Endothelial cell of umbilical vein (primary cell): Measurements from ENCODE around the gene ZNF462. TPM values are rescaled to one million over a fixed set of nuclear protein-coding genes. Genes with fewer than 3 reads are reported as not detected.

ENCODE experiments used
- BruUV-seq: library from RNA; stranded (reverse); fragments of 400-500 nt; replicated peaks from 2 replicates; lab custom pipeline; 2021; lab: Mats Ljungman, UMichigan
- CTCF ChIA-PET: fragments of 300-600, 350-600 bp; sonication (Branson Sonifier 250); formaldehyde crosslinking; loops from one replicate; lab custom pipeline; 2021; ENCODE audit warnings: antibody characterized with exemption, inconsistent platforms; lab: Charles Lee
- POLR2A ChIA-PET: fragments of 300-600, 350-600 bp; sonication (Branson Sonifier 250); formaldehyde crosslinking; loops from one replicate; lab custom pipeline; 2021; ENCODE audit warnings: antibody characterized with exemption, inconsistent platforms; lab: Charles Lee
- DNase-seq: peaks from one replicate; pipeline ENCODE4 v3.0.0-alpha.2; 2011; ENCODE audit warnings: low read depth, low spot score
- FAIRE-seq: peaks from 2 replicates; lab custom pipeline; 2011; peaks lifted over from hg19 to GRCh38; lab: Jason Lieb, UNC
- H2AFZ ChIP-seq: 2 replicates; pipeline ENCODE4 v1.6.0; 2012; ENCODE audit warnings: low read depth, low read length, control low read depth, inconsistent platforms
- H3K27ac ChIP-seq: 2 replicates; pipeline ENCODE4 v1.5.1; 2011; ENCODE audit warnings: low read depth, mild to moderate bottlenecking, control low read depth, low read length, moderate library complexity; ENCODE audit not compliant: insufficient read depth
- H3K27me3 ChIP-seq, 2 experiments: 2 replicates each; pipeline versions ENCODE4 v1.6.0 to v1.6.1; 2011; ENCODE audit warnings: low read length in 2 of 2, mixed read lengths in 1 of 2; ENCODE audit not compliant: control insufficient read depth in 2 of 2, insufficient read depth in 2 of 2
- H3K36me3 ChIP-seq, 2 experiments: 2 replicates in 1 of 2; 3 replicates in 1 of 2; pipeline ENCODE4 v1.5.1; 2011; ENCODE audit warnings: low read length in 2 of 2, mild to moderate bottlenecking in 1 of 2, moderate library complexity in 1 of 2; ENCODE audit not compliant: control insufficient read depth in 2 of 2, insufficient read depth in 2 of 2; ENCODE audit errors: extremely low read depth in 1 of 2
- H3K4me1 ChIP-seq: 3 replicates; pipeline ENCODE4 v1.5.1; 2011; ENCODE audit warnings: mild to moderate bottlenecking, low read length; ENCODE audit not compliant: control insufficient read depth, insufficient read depth; ENCODE audit errors: extremely low read depth
- H3K4me2 ChIP-seq: 2 replicates; pipeline ENCODE4 v1.6.1; 2011; ENCODE audit warnings: low read length, control low read depth, mixed read lengths; ENCODE audit not compliant: insufficient read depth
- H3K4me3 ChIP-seq, 3 experiments: fragments of 200-600 bp in 1 of 3; sonication (generic), shearing (Covaris generic) in 1 of 3; replicated peaks in 1 of 3; 2 replicates each; pipeline ENCODE4 v1.5.1; 2011 to 2016; ENCODE audit warnings: control low read depth in 3 of 3, low read length in 3 of 3, mild to moderate bottlenecking in 2 of 3, inconsistent platforms in 1 of 3, low read depth in 1 of 3, moderate library complexity in 1 of 3; ENCODE audit not compliant: insufficient read depth in 1 of 3
- H3K79me2 ChIP-seq: 2 replicates; pipeline ENCODE4 v1.6.0; 2012; ENCODE audit warnings: low read length, inconsistent platforms; ENCODE audit not compliant: control insufficient read depth, insufficient read depth
- H3K9ac ChIP-seq: replicated peaks from 2 replicates; pipeline ENCODE3; 2011; ENCODE audit warnings: low read length, control low read depth; ENCODE audit not compliant: insufficient read depth; ENCODE audit errors: extremely low read depth
- H3K9me1 ChIP-seq: replicated peaks from 3 replicates; pipeline ENCODE4 v1.6.0; 2011; ENCODE audit warnings: mild to moderate bottlenecking, low read length; ENCODE audit not compliant: control insufficient read depth, insufficient read depth; ENCODE audit errors: extremely low read depth
- H3K9me3 ChIP-seq: replicated peaks from 2 replicates; pipeline ENCODE4 v1.5.1; 2012; ENCODE audit warnings: low read length, inconsistent platforms; ENCODE audit not compliant: control insufficient read depth, insufficient read depth
- H4K20me1 ChIP-seq: replicated peaks from 2 replicates; pipeline ENCODE3; 2011; ENCODE audit warnings: mild to moderate bottlenecking, low read length; ENCODE audit not compliant: control insufficient read depth, insufficient read depth; ENCODE audit errors: extremely low read depth
- EZH2 ChIP-seq: IDR thresholded peaks from 2 replicates; pipeline ENCODE4 v1.6.1; 2012; ENCODE audit warnings: borderline replicate concordance, low read depth, mild to moderate bottlenecking, moderate library complexity, low read length, inconsistent platforms; ENCODE audit not compliant: severe bottlenecking
- FOS ChIP-seq: IDR thresholded peaks from 2 replicates; pipeline ENCODE4 v1.6.1; 2011; ENCODE audit warnings: mild to moderate bottlenecking, low read length, moderate library complexity, borderline replicate concordance; ENCODE audit not compliant: insufficient read depth
- GATA2 ChIP-seq: IDR thresholded peaks from 2 replicates; pipeline ENCODE4 v1.7.0; 2011; ENCODE audit warnings: low read depth, mild to moderate bottlenecking, moderate library complexity, mixed read lengths, low read length; ENCODE audit not compliant: insufficient read length, insufficient read depth
- JUN ChIP-seq: IDR thresholded peaks from 2 replicates; pipeline ENCODE4 v1.6.1; 2011; ENCODE audit warnings: borderline replicate concordance, low read depth; ENCODE audit not compliant: insufficient read length, insufficient read depth
- MAX ChIP-seq: IDR thresholded peaks from 2 replicates; pipeline ENCODE4 v1.6.1; 2011; ENCODE audit not compliant: insufficient read depth, insufficient read length
- MYC ChIP-seq: IDR thresholded peaks from one replicate; pipeline ENCODE4 v1.6.1; 2011; ENCODE audit warnings: mild to moderate bottlenecking, low read depth, low read length
- POLR2A ChIP-seq: IDR thresholded peaks from 2 replicates; pipeline ENCODE4 v1.6.1; 2012; ENCODE audit warnings: low read depth, mild to moderate bottlenecking, control low read depth, low read length
- POLR2AphosphoS5 ChIP-seq: IDR thresholded peaks from 2 replicates; pipeline ENCODE4 v1.6.1; 2012; ENCODE audit warnings: low read depth, mild to moderate bottlenecking, control low read depth, low read length, moderate library complexity; ENCODE audit not compliant: insufficient read depth
- dilution Hi-C: fragments of 300-500 bp; cut with MboI; formaldehyde crosslinking; loops from one replicate; pipeline ENCODE4 v1.15.0; 2019; ENCODE audit warnings: low sequenced_read_pairs; ENCODE audit not compliant: extremely low pct_ligation_motif_present
- intact Hi-C: fragments of 100-400 bp; cut with micrococcal nuclease; formaldehyde crosslinking; loops from one replicate; pipeline ENCODE4 v1.10.0; 2022
- polyA plus RNA-seq, 4 experiments: library from polyadenylated mRNA; depleted of rRNA in 3 of 4; stranded (reverse) in 3 of 4; unstranded in 1 of 4; fragments of >200 nt; gene quantifications; 2 replicates each; pipeline versions ENCODE4 v1.2.1 to v1.2.3, GENCODE V29; 2011 to 2012; ENCODE audit warnings: missing spikeins in 1 of 4
- total RNA-seq: library from RNA; stranded (reverse); gene quantifications from 2 replicates; pipeline ENCODE4 v1.2.3, GENCODE V29; 2021

The ZNF462 gene
- total and polyA plus RNA-seq, 2 donors (not counting 3 experiments of a cell fraction or from before 2014, with no cell fraction given), result 6.2 to 24.7 TPM

GRCh38 chr9:106868087-106868486 lies 5.1 kb downstream of the ZNF462 start:
- no peak overlapping the region for H3K4me2 ChIP-seq
- no peaks in the 10 kb centered on the region for H3K9me3 ChIP-seq
- H4K20me1 ChIP-seq, result no peaks in the 10 kb centered on the region
- no peak overlapping the region for H3K4me3 ChIP-seq
- peaks cover 3% of the 10 kb centered on the region for H3K4me1 ChIP-seq
- H3K79me2 ChIP-seq, result no peaks in the 10 kb centered on the region
- intact Hi-C loops, result loop anchor here (1.0 kb wide), 1 partner anchor 8 kb away; no protein-coding TSS in a partner anchor
- FAIRE-seq, result no peak
- TF ChIP-seq FOS (no peak), POLR2AphosphoS5 (no peak), EZH2 (no peak), MAX (no peak), POLR2A (no peak), MYC (no peak), GATA2 (no peak), JUN (no peak)
- CTCF ChIA-PET, result no interaction called here
- H3K36me3 ChIP-seq, result no peaks in the 10 kb centered on the region
- no peaks in the 10 kb centered on the region for H3K27me3 ChIP-seq
- H2AFZ ChIP-seq, result no peak overlapping the region
- POLR2A ChIA-PET, result no interaction called here
- H3K9ac ChIP-seq, result no peak overlapping the region
- dilution Hi-C loops, result no loop called here
- no peak for DNase-seq
- no peak overlapping the region for H3K27ac ChIP-seq
- no peaks in the 10 kb centered on the region for H3K9me1 ChIP-seq
- BruUV-seq, result no TSS peak

- H3K36me3 ChIP-seq, result no peaks in the 10 kb centered on the region
- H3K27ac ChIP-seq, result no peak overlapping the region
- no peaks in the 10 kb centered on the region for H3K9me3 ChIP-seq
- H3K4me2 ChIP-seq, result no peak overlapping the region
- no peak overlapping the region for H3K4me3 ChIP-seq
- H4K20me1 ChIP-seq, result no peaks in the 10 kb centered on the region
- FAIRE-seq (no peak), DNase-seq (no peak)
- H3K27me3 ChIP-seq, result no peaks in the 10 kb centered on the region
- intact Hi-C loops (loop anchor here (1.0 kb wide), 1 partner anchor 8 kb away; no protein-coding TSS in a partner anchor), dilution Hi-C loops (no loop called here)
- H3K79me2 ChIP-seq, result no peaks in the 10 kb centered on the region
- ChIA-PET POLR2A (no interaction called here), CTCF (no interaction called here)
- no peak overlapping the region for H2AFZ ChIP-seq
- BruUV-seq, result no TSS peak
- no peak for TF ChIP-seq POLR2AphosphoS5
- no peaks in the 10 kb centered on the region for H3K9me1 ChIP-seq
- no peak overlapping the region for H3K9ac ChIP-seq
- peaks cover 3% of the 10 kb centered on the region for H3K4me1 ChIP-seq
These were observed 5.6 kb downstream of the ZNF462 start for GRCh38 chr9:106868565-106868964.
